Posterior vena cava (tissue), 2 donors: ENCODE data around the gene MAGEA2B. TPM values are rescaled to one million over a fixed set of nuclear protein-coding genes. Genes with fewer than 3 reads are reported as not detected.
"Not testable (repeated sequence)": the region's sequence is repeated elsewhere in the genome, so short reads cannot be mapped to it uniquely, and the experiment has no call there.

ENCODE experiments used
- DNase-seq: peaks from one replicate; pipeline ENCODE4 v3.0.0-alpha.2; 2020; ENCODE audit warnings: low spot score
- intact Hi-C, 2 donors: fragments of 100-400 bp; cut with DNase I; formaldehyde crosslinking; loops; one replicate each; pipeline versions ENCODE4 v1.14.1 to v1.14.2; 2022 to 2023
- total RNA-seq, 2 donors: library from RNA; stranded (reverse); fragmentation: NEBNext Ultra II Directional; extraction: Animal tissue kit (Norgen Biotek cat#: 25700); gene quantifications; one replicate each; pipeline ENCODE4 v1.2.1, GENCODE V29; 2021
- donor health status: DM: yes; HTN: yes; CAD: no.
- donor health status: DM: yes; HTN: yes; CAD: no.

MAGEA2B gene
- total RNA-seq, 2 donors from 2014 or later = not detected

- DNase-seq, intact Hi-C loops: not testable (repeated sequence)
These were observed 39.5 kb downstream of the MAGEA2B start, which contains the start of gene MAGEA2 for GRCh38 chrX:152753686-152754650. MAGEA2 (minus strand) TSS chrX:152753842; CDS start chrX:152751363, 2,479 bp downstream.

- intact Hi-C loops, DNase-seq: not testable (repeated sequence)
These were observed 40.4 kb downstream of the MAGEA2B start for GRCh38 chrX:152754871-152755270.

- intact Hi-C loops, DNase-seq: not testable (repeated sequence)
These were observed 44.5 kb downstream of the MAGEA2B start, which contains the start of gene CSAG3 for GRCh38 chrX:152758918-152759317. CSAG3 (plus strand) TSS chrX:152759218.

GRCh38 chrX:152759544-152759943, 45.1 kb downstream of the MAGEA2B start:
- DNase-seq, intact Hi-C loops: not testable (repeated sequence)

GRCh38 chrX:152761582-152761981, 47.2 kb downstream of the MAGEA2B start:
- DNase-seq, intact Hi-C loops: not testable (repeated sequence)

GRCh38 chrX:152766562-152766961, 52.1 kb downstream of the MAGEA2B start:
- intact Hi-C loops = not testable (repeated sequence)
- DNase-seq = peak; percentile 46

Other genes starting within 250 kb of the MAGEA2B start
- gene GABRQ, start 76.7 kb upstream of the MAGEA2B start, total RNA-seq = not detected
- not detected for gene MAGEA3, start 15.8 kb upstream of the MAGEA2B start, total RNA-seq
- not detected for gene CSAG2, start 5.4 kb upstream of the MAGEA2B start, total RNA-seq
- gene CSAG1, start 19.1 kb downstream of the MAGEA2B start, total RNA-seq = not detected
- not detected for gene MAGEA12, start 19.1 kb downstream of the MAGEA2B start, total RNA-seq
- gene MAGEA2, start 39.2 kb downstream of the MAGEA2B start, total RNA-seq = not detected
- not detected for gene CSAG3, start 44.6 kb downstream of the MAGEA2B start, total RNA-seq
- not detected for gene MAGEA6, start 55.1 kb downstream of the MAGEA2B start, total RNA-seq
- gene CETN2, start 116.1 kb downstream of the MAGEA2B start, total RNA-seq = 10 to 100 TPM; 27.9 to 33.1 TPM
- gene NSDHL, start 116.4 kb downstream of the MAGEA2B start, total RNA-seq = 10 to 100 TPM in 1 of 2 donors, 1 to 10 TPM in 1; 9.4 to 10.7 TPM
- gene ZNF185, start 183.4 kb downstream of the MAGEA2B start, total RNA-seq = 1 to 10 TPM; 2.8 to 7.9 TPM